Esophagus muscularis mucosa (tissue), 4 donors: ENCODE data around the gene GRK1. TPM values are rescaled to one million over a fixed set of nuclear protein-coding genes. Genes with fewer than 3 reads are reported as not detected.

ENCODE experiments used
- DNase-seq: peaks from one replicate; pipeline ENCODE4 v3.0.0-alpha.2; 2017; ENCODE audit errors: extremely low spot score
- H3K27ac ChIP-seq, 4 donors: fragments of 200-600 bp; sonication (generic); replicated peaks in 1 of 4; 1 replicate in 3 of 4; 2 replicates in 1 of 4; pipeline ENCODE4 v1.5.1; 2016 to 2019; ENCODE audit warnings: mild to moderate bottlenecking in 1 of 4
- H3K27me3 ChIP-seq, 4 donors: fragments of 200-600 bp; sonication (generic); one replicate each; pipeline versions ENCODE4 v1.5.1 to v1.6.0; 2016 to 2019
- H3K36me3 ChIP-seq, 4 donors: fragments of 200-600 bp; sonication (generic); one replicate each; pipeline ENCODE4 v1.5.1; 2016 to 2019
- H3K4me1 ChIP-seq, 4 donors: fragments of 200-600 bp; sonication (generic); one replicate each; pipeline ENCODE4 v1.5.1; 2016 to 2019
- H3K4me3 ChIP-seq, 4 donors: fragments of 200-600 bp; sonication (generic); 1 replicate in 2 of 4; 2 replicates in 2 of 4; pipeline ENCODE4 v1.5.1; 2016 to 2019; ENCODE audit warnings: mild to moderate bottlenecking in 4 of 4, moderate library complexity in 1 of 4
- H3K9me3 ChIP-seq, 4 donors: fragments of 200-600 bp; sonication (generic); 1 replicate in 3 of 4; 2 replicates in 1 of 4; pipeline ENCODE4 v1.5.1; 2016 to 2019
- EP300 ChIP-seq: sonication (generic); formaldehyde crosslinking; IDR thresholded peaks from one replicate; pipeline ENCODE4 v1.6.1; 2017; ENCODE audit warnings: antibody characterized with exemption
- POLR2A ChIP-seq: fragments of 450-650 bp; IDR thresholded peaks from one replicate; pipeline ENCODE4 v1.6.1; 2017; ENCODE audit warnings: antibody characterized with exemption, moderate library complexity, mild to moderate bottlenecking, low read depth
- POLR2AphosphoS5 ChIP-seq, 2 donors: sonication (generic); formaldehyde crosslinking; IDR thresholded peaks; one replicate each; pipeline ENCODE4 v1.6.1; 2017; ENCODE audit warnings: antibody characterized with exemption in 2 of 2
- WGBS: methylation state at CpG from one replicate; pipeline ENCODE4 v1.1.5; 2018; 5-methylcytosine and 5-hydroxymethylcytosine counted together
- intact Hi-C: fragments of 100-400 bp; cut with DNase I; formaldehyde crosslinking; loops from one replicate; pipeline ENCODE4 v1.15.1; 2023
- total RNA-seq, 4 donors: library from RNA; depleted of rRNA; stranded (reverse); fragments of >200 nt; gene quantifications; one replicate each; pipeline versions ENCODE4 v1.1.0 to v1.2.1, GENCODE V29; 2016
- TF ChIP-seq, protein P1 (sequence below), 3 experiments: fragments of 200-600 bp in 2 of 3; fragments of 450-650 bp in 1 of 3; sonication (generic) in 2 of 3; IDR thresholded peaks; one replicate each; pipeline ENCODE4 v1.5.1; 2017 to 2019; ENCODE audit warnings: antibody characterized with exemption in 3 of 3, mild to moderate bottlenecking in 2 of 3, moderate library complexity in 1 of 3

Gene GRK1
- total RNA-seq, 4 donors from 2014 or later, result under 0.01 TPM; not detected in 3

DNA sequence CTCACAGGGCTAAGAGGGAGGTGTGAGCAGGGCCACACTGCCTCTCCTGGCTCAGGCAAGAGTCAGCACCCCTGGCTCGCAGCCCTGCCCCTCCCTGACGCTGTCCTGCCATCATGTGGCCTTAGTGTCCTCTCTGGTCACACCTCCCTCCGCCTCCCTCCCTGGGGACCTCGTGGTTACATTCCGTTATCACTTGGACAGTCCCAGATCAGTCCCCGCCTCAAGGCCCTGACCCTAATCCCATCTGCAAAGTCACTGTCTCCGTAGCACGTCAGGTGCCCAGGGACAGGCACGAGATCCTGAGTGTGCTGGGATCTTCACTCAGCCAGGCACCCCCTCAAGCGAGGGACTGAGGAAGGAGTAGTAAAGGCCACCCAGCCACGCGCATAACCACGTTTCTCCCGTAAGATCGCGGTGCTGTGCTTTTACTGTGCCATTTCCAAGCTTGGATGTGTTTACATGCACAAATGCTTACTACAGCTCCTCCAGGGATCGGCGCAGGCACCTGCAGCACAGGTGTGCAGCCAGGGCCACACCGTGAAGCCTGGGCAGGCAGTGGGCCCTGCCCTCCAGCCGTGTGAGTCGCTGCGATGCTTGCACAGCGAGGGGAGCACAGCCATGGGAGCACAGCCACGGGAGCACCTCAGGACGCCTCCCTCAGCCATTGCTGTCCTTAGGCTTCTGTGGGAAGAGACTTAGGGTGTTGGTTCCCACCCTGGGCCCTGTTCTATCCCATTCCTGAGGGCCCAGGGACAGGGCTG is 81.3 kb downstream of the GRK1 start:
- Histone ChIP-seq H3K9me3 (no peaks in the 10 kb centered on the region), H3K36me3 (no peaks in the 10 kb centered on the region), H3K27me3 (no peaks in the 10 kb centered on the region), H3K4me3 (no peak overlapping the region), H3K4me1 (no peaks in the 10 kb centered on the region), H3K27ac (no peak overlapping the region)
- WGBS, result 72% methylated on average over 19 of the region's 25 CpGs
- TF ChIP-seq POLR2A (no peak), POLR2AphosphoS5 (IDR thresholded peaks at IDR 0.05) (no peak), EP300 (no peak)
- TF ChIP-seq, protein P1, sequence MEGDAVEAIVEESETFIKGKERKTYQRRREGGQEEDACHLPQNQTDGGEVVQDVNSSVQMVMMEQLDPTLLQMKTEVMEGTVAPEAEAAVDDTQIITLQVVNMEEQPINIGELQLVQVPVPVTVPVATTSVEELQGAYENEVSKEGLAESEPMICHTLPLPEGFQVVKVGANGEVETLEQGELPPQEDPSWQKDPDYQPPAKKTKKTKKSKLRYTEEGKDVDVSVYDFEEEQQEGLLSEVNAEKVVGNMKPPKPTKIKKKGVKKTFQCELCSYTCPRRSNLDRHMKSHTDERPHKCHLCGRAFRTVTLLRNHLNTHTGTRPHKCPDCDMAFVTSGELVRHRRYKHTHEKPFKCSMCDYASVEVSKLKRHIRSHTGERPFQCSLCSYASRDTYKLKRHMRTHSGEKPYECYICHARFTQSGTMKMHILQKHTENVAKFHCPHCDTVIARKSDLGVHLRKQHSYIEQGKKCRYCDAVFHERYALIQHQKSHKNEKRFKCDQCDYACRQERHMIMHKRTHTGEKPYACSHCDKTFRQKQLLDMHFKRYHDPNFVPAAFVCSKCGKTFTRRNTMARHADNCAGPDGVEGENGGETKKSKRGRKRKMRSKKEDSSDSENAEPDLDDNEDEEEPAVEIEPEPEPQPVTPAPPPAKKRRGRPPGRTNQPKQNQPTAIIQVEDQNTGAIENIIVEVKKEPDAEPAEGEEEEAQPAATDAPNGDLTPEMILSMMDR (IDR thresholded peaks at IDR 0.05), result no peak
- intact Hi-C loops, result no loop called here
- DNase-seq, result no peak

DNA sequence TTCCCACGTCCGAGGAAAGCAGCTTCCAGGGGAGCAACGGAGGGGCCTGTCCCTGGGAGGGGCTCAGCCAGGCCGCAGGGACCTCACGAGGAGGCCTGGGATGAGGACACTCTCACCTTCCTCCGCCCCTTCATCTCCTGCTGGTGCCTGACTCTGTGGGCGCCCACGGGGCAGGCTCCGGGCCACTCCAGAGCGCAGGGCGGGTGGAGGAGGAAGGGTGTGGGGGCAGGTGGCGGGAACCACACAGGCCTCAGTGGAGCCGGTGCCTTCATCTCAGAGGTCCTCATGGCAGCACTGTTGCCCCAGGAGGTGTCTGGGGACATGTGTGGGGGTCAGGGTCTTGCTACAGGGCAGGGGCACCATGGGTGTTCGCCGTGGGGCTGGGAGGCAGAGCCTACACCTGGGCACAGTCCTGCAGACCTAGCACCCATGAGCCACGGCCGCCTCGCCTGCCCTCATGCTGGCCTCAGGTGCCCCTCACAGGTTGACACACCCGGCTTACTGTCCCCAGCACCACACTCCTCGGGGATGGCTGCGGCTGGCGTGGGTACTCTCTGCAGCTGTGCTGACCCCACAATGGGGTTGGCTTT is 81.9 kb downstream of the GRK1 start:
- TF ChIP-seq, protein P1 (IDR thresholded peaks at IDR 0.05), result no peak
- TF ChIP-seq POLR2AphosphoS5 (IDR thresholded peaks at IDR 0.05) (no peak), POLR2A (no peak), EP300 (no peak)
- Histone ChIP-seq H3K9me3 (no peaks in the 10 kb centered on the region), H3K36me3 (no peaks in the 10 kb centered on the region), H3K4me3 (no peak overlapping the region), H3K27me3 (no peaks in the 10 kb centered on the region), H3K4me1 (no peaks in the 10 kb centered on the region), H3K27ac (no peak overlapping the region)
- WGBS, result 98% methylated on average over 19 of the region's 22 CpGs
- intact Hi-C loops, result no loop called here
- no peak for DNase-seq

DNA sequence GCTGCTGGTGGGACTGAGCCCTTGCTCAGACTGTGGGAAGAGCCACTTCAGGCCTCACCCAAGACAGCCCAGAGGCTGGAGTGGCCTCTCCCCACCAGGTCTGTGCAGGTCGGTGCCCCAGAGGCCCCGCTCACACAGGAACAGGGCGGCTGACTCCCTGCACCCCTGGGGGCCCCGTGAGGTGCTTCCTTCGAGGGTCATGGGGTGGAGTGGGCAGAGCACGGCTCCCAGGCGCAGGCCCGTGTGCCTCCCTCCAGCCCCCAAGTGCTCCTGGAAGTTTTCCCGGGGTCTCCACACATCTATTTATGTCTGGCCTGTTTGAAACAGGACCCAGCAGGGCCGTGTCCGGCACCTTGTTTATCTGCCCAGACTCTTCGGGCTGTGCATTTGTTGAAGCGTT is 82.5 kb downstream of the GRK1 start:
- Histone ChIP-seq H3K27me3 (no peaks in the 10 kb centered on the region), H3K27ac (no peak overlapping the region), H3K36me3 (no peaks in the 10 kb centered on the region), H3K9me3 (no peaks in the 10 kb centered on the region), H3K4me3 (no peak overlapping the region), H3K4me1 (no peaks in the 10 kb centered on the region)
- 69% methylated on average over 7 of the region's 13 CpGs for WGBS
- TF ChIP-seq POLR2AphosphoS5 (IDR thresholded peaks at IDR 0.05) (no peak), POLR2A (no peak)
- intact Hi-C loops, result no loop called here
- no peak for DNase-seq

DNA sequence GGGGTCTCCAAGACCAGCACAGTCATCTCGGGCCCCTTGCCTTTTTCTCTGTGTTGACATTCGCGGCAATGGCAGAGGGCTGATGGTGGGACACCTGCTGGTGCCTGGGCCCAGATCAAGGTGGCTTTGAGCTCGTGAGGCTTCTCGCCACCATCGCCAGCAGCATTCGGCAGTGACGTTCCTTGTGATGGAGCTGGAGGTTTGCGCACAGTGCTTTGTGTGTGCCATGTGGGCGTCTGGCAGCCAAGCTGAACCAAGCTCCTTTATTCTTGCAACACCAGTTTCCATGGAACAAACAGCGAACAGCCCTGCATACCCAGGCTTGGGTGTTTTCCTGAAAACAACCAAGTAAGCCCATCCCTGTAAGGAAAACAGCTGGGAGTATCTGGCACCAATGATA is 82.9 kb downstream of the GRK1 start:
- H3K36me3 ChIP-seq, result no peaks in the 10 kb centered on the region
- no peaks in the 10 kb centered on the region for H3K4me1 ChIP-seq
- intact Hi-C loops, result no loop called here
- TF ChIP-seq POLR2A (no peak), EP300 (no peak), POLR2AphosphoS5 (IDR thresholded peaks at IDR 0.05) (no peak)
- TF ChIP-seq, protein P1 (IDR thresholded peaks at IDR 0.05), result no peak
- no peak overlapping the region for H3K4me3 ChIP-seq
- WGBS, result 84% methylated on average over 11 of the region's 11 CpGs
- no peaks in the 10 kb centered on the region for H3K9me3 ChIP-seq
- DNase-seq, result no peak
- H3K27ac ChIP-seq, result no peak overlapping the region
- no peaks in the 10 kb centered on the region for H3K27me3 ChIP-seq

DNA sequence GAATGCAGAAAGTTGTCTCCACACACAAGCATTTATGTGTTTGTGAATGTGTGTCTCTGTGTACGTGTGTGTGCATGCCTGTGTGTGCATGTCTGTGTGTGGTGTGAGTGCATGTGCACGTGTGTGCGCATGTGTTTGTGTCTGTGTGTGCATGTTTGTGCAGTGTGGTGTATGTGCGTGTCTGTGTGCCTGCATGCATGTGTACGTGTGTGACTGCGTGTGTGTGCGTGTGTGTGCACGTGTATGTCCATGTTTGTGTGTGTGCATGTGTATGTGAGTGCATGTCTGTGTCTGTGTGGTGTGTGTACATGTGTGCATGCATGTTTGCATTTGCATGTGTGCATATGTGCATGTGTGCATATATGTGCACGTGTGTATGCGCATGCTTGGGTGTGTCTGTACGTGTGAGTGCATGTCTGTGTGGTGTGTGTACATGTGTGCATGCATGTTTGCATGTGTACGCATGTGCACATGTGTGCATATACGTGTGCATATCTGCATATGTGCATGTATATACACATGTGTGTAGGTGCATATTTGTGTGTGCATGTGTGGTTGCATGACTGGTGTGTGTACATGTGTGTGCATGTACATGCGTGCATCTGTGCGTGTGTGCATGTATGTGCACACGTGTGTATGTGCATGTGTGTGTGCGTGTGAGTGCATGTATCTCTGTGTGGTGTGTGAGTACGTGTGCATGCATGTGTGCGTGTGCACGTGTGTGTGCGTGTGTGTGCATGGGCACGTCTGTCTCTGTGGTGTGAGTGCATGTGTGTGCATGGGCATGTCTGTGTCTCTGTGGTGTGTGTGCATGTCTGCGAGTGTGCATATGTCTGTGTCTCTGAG is 83.8 kb downstream of the GRK1 start:
- DNase-seq, result no peak
- Histone ChIP-seq H3K27me3 (no peaks in the 10 kb centered on the region), H3K4me3 (no peak overlapping the region), H3K4me1 (no peaks in the 10 kb centered on the region), H3K27ac (no peak overlapping the region), H3K9me3 (no peaks in the 10 kb centered on the region), H3K36me3 (no peaks in the 10 kb centered on the region)
- 85% methylated on average over 23 of the region's 23 CpGs for WGBS
- TF ChIP-seq EP300 (no peak), POLR2A (no peak), POLR2AphosphoS5 (IDR thresholded peaks at IDR 0.05) (no peak)
- TF ChIP-seq, protein P1 (IDR thresholded peaks at IDR 0.05), result no peak
- intact Hi-C loops, result no loop called here
